Colonic mucosa (tissue), 4 donors: ENCODE results near the gene USP7. TPM values are rescaled to one million over a fixed set of nuclear protein-coding genes. Genes with fewer than 3 reads are reported as not detected.

ENCODE experiments used
- DNase-seq: peaks from one replicate; pipeline ENCODE4 v3.0.0-alpha.2; 2020
- H3K27ac ChIP-seq: fragments of 200-600 bp; one replicate; pipeline ENCODE4 v1.8.0; 2021
- H3K27me3 ChIP-seq: fragments of 200-600 bp; one replicate; pipeline ENCODE4 v1.8.0; 2021
- H3K36me3 ChIP-seq: fragments of 200-600 bp; one replicate; pipeline ENCODE4 v1.8.0; 2021
- H3K4me1 ChIP-seq: fragments of 200-600 bp; one replicate; pipeline ENCODE4 v1.8.0; 2021; ENCODE audit warnings: mild to moderate bottlenecking
- H3K4me3 ChIP-seq: fragments of 200-600 bp; one replicate; pipeline ENCODE4 v1.8.0; 2021
- H3K9ac ChIP-seq, 2 donors: one replicate each; pipeline ENCODE4 v1.7.0; 2013; ENCODE audit warnings: control low read depth in 2 of 2, low read depth in 2 of 2, low read length in 2 of 2
- H3K9me3 ChIP-seq: fragments of 200-600 bp; one replicate; pipeline ENCODE4 v1.8.0; 2021
- intact Hi-C: fragments of 100-400 bp; cut with DNase I; formaldehyde crosslinking; loops from one replicate; pipeline ENCODE4 v1.14.1; 2022
- total RNA-seq, 2 donors: library from RNA; stranded (reverse); fragmentation: NEBNext Ultra II Directional in 1 of 2; extraction: Animal tissue kit (Norgen Biotek cat#: 25700) in 1 of 2; gene quantifications; one replicate each; pipeline ENCODE4 v1.2.1, GENCODE V29; 2021
- TF ChIP-seq, protein P1 (sequence below): fragments of 200-600 bp; IDR thresholded peaks from one replicate; pipeline ENCODE4 v1.8.0; 2022; ENCODE audit warnings: antibody characterized with exemption, mild to moderate bottlenecking
- donor health status: healthy.
- donor health status: DM: no; HTN: no; CAD: no.
- donor health status: DM: no; HTN: no; CAD: no.

The USP7 gene
- total RNA-seq, 2 donors from 2014 or later: 147 to 176 TPM

- Histone ChIP-seq H3K36me3 (peaks cover 45% of the 10 kb centered on the region), H3K4me3 (no peak overlapping the region), H3K27ac (no peak overlapping the region), H3K4me1 (no peaks in the 10 kb centered on the region), H3K27me3 (no peaks in the 10 kb centered on the region), H3K9me3 (no peaks in the 10 kb centered on the region), H3K9ac (no peak overlapping the region)
- intact Hi-C loops: no loop called here
- TF ChIP-seq, protein P1, sequence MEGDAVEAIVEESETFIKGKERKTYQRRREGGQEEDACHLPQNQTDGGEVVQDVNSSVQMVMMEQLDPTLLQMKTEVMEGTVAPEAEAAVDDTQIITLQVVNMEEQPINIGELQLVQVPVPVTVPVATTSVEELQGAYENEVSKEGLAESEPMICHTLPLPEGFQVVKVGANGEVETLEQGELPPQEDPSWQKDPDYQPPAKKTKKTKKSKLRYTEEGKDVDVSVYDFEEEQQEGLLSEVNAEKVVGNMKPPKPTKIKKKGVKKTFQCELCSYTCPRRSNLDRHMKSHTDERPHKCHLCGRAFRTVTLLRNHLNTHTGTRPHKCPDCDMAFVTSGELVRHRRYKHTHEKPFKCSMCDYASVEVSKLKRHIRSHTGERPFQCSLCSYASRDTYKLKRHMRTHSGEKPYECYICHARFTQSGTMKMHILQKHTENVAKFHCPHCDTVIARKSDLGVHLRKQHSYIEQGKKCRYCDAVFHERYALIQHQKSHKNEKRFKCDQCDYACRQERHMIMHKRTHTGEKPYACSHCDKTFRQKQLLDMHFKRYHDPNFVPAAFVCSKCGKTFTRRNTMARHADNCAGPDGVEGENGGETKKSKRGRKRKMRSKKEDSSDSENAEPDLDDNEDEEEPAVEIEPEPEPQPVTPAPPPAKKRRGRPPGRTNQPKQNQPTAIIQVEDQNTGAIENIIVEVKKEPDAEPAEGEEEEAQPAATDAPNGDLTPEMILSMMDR: no peak
- no peak for DNase-seq
Observed at GRCh38 chr16:8894736-8895334, 68.9 kb downstream of the USP7 start.

DNA sequence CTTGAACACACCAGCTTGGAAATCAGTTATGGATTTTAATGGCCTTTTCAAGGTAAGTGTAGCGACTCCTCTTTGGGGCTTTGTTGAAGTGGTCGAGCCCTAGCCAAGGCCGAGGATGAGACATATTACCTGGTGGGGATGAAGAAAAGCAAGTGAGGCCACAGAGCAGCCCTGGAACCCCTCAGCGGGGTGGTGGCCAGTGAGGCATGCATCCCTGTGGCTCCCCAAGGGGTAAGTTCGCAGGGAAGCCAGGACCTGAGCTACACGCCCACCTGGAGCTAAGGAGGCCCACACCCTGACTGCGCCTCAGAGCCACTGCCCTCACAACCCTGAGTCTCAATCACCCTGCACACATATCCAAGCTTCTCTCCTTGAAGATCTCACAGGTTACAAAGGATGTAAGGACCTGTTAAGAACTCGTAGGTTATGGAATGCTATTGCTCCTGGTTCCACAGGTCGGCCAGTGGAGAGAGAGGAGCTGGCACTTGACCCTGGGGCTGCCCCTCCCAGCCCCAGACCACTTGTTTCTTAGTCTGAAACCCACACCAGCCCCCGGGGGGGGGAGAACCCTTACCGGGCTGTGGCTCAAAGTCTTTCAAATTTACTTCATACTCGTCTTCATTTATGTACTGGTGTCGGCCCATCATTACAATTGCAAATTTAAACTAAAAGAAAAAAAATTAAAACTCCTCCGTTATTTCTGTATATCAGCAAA is 69.6 kb downstream of the USP7 start:
- H3K4me3 ChIP-seq: no peak overlapping the region
- no peak overlapping the region for H3K27ac ChIP-seq
- H3K4me1 ChIP-seq: no peaks in the 10 kb centered on the region
- TF ChIP-seq, protein P1: no peak
- H3K27me3 ChIP-seq: no peaks in the 10 kb centered on the region
- no peaks in the 10 kb centered on the region for H3K9me3 ChIP-seq
- peaks cover 38% of the 10 kb centered on the region for H3K36me3 ChIP-seq
- intact Hi-C loops: no loop called here
- no peak for DNase-seq
- H3K9ac ChIP-seq: no peak overlapping the region

- intact Hi-C loops: no loop called here
- no peak for DNase-seq
- TF ChIP-seq, protein P1: no peak
- Histone ChIP-seq H3K9ac (no peak overlapping the region), H3K27ac (no peak overlapping the region), H3K4me3 (no peak overlapping the region), H3K27me3 (no peaks in the 10 kb centered on the region), H3K36me3 (peaks cover 33% of the 10 kb centered on the region), H3K9me3 (no peaks in the 10 kb centered on the region), H3K4me1 (no peaks in the 10 kb centered on the region)
Observed at GRCh38 chr16:8893426-8893825, 70.3 kb downstream of the USP7 start.

DNA sequence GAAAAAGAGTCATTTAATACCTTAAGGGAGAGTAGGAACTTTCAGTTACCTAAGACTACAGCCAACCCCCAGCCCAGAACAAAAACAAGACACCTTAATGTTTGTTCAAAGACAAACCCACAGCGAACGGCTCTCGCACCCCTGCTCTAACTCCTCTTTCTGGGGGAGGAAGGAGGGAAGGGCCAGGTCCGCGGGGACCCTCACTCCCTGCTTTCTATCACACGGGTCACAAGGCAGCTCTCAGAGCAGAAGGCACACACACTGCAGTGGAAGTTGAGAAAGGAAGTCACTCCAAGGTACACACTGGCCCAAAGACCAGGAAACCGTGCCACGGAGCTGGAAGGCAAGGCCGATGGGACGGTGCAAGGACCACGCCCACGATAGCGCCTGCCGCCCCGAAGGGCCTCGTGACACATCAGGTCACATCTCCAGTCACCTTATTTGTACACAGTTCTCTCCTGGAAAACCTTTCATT is 71.6 kb downstream of the USP7 start:
- Histone ChIP-seq H3K9me3 (no peaks in the 10 kb centered on the region), H3K27ac (no peak overlapping the region), H3K9ac (no peak overlapping the region), H3K4me1 (no peaks in the 10 kb centered on the region), H3K36me3 (peaks cover 26% of the 10 kb centered on the region), H3K27me3 (no peaks in the 10 kb centered on the region), H3K4me3 (no peak overlapping the region)
- no peak for DNase-seq
- TF ChIP-seq, protein P1: no peak
- intact Hi-C loops: no loop called here

DNA sequence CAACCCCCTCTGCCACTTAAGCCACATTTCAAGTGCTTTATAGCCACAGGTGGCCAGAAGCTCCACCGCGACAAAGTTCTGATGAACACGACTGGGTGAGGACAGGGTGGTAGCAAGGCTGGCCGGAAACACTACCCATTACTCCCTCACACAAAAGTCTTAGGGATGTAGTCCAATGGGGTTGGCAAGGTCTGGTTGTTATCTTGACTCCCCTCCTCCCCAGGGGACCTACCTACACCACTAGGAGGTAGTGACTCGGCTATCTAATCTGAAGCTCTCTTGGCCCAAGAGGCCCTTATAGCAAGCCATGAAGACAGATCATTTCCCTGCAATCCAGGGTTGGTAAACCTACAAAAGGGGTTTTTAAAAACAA is 73.2 kb downstream of the USP7 start:
- H3K9me3 ChIP-seq: no peaks in the 10 kb centered on the region
- intact Hi-C loops: no loop called here
- peaks cover under 1% of the 10 kb centered on the region for H3K4me1 ChIP-seq
- TF ChIP-seq, protein P1: no peak
- H3K36me3 ChIP-seq: peaks cover 15% of the 10 kb centered on the region
- H3K27ac ChIP-seq: no peak overlapping the region
- DNase-seq: no peak
- H3K9ac ChIP-seq: no peak overlapping the region
- no peaks in the 10 kb centered on the region for H3K27me3 ChIP-seq
- no peak overlapping the region for H3K4me3 ChIP-seq
